NCI-H1436 treated with DMSO at 0.1 percent for 48 hours (cell line): ENCODE results near the gene MAN2B1.
"Not testable (repeated sequence)": the region's sequence is repeated elsewhere in the genome, so short reads cannot be mapped to it uniquely, and the experiment has no call there.

ENCODE experiments used
- DNase-seq: peaks from one replicate; lab custom pipeline; 2025; lab: John Stamatoyannopoulos, UW

Gene MAN2B1

DNA sequence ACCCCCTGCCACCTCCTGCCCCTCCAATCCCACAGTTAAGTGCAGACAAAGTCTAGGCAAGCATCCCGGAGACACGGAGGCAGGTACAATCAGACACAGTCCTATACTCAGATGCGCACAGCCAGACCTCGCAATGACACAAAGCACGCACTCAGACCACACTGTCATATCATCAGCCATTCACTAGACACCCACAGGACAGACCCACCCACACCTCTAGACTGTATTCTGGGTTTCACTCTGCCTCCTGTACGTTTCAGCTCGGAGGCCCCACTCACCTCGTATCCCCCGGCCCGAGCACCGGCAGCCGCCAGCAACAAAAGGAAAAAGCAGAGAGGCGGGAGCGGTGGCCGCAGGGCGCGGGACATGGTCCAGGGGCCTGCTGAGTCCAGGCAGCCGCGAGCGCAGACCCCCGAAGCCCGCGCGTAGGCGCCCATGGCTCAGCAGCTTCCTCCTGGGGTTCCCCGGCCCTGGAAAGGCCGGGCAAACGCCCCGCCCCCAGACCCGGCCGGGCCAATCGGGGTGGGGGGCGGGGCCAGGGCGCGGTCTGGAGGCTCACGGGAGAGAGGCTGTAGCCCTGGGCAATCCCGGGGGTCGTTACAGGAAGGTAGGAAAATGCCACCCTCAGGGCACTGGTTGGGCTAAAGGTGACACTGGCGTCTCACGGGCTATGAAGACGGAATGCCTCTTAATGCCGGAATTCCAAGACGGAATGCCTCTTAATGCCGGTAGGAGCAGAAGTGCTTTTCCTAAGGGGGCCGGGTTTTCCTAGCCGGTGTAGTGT, at the start of gene MAN2B1, which contains the start of gene WDR83:
Gene MAN2B1 (minus strand): TSS at position 478 of the 784 bp plus-strand sequence. CDS start 41 bp downstream, at position 437.
Gene WDR83 (plus strand): TSS at position 543 of the 784 bp plus-strand sequence. CDS start 2,984 bp downstream, outside the sequence.
- no peak for DNase-seq

DNA sequence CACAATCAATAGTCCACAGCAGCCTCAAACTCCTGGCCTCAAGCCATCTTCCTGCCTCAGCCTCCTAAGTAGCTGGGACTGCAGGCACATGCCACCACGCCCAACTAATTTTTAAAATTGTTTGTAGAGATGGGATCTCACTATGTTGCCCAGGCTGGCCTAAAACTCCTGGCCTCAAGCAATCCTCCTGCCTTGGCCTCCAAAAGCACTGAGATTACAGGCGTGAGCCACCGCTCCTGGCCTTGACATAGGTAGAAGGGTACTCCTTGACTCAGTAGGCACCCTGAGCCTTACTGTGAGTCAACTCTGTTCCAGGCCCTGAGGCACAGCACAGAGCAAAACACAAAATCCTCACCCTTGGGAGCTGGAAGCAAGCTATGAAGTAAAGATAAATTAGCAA, 49.4 kb upstream of the MAN2B1 start:
- DNase-seq: no peak

DNA sequence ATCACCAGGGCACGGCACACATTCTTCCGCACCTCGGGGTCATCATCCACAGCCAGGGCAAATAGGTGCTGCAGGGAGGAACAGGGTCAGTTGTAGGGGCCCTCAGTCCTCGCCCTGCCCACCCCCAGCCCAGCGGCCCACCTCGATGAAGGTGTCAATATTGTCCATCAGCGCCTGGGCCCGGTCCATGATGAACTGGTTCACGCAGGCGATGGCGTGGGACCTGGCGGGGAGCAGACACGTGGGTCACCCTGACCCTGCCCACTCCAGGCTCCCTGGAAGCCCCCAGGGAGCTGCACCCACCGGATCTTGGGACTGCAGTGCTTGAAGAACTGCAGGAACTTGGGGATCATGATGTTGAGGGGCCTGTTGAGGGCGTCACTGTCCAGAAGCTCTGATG, 48.6 kb upstream of the MAN2B1 start:
- no peak for DNase-seq

- DNase-seq: not testable (repeated sequence)
Measured at GRCh38 chr19:12713304-12713703, 46.8 kb upstream of the MAN2B1 start.

- DNase-seq: not testable (repeated sequence)
Measured at GRCh38 chr19:12712077-12712476, 45.5 kb upstream of the MAN2B1 start.

- DNase-seq: no peak
Measured at GRCh38 chr19:12711187-12711586, 44.6 kb upstream of the MAN2B1 start.

DNA sequence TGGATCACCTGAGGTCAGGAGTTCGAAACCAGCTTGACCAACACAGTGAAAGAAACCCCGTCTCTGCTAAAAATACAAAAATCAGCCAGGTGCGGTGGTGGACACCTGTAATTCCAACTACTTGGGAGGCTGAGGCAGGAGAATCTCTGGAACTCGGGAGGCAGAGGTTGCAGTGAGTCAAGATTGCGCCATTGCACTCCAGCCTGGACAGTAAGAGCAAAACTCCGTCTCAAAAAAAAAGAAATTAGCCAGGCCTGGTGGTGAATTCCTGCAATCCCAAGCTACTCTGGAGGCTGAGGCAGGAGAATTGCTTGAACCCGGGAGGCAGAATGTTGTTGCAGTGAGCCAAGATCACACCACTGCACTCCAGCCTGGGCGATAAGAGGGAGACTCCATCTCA, 42.1 kb upstream of the MAN2B1 start:
- no peak for DNase-seq

GRCh38 chr19:12706332-12706718, 39.8 kb upstream of the MAN2B1 start:
- no peak for DNase-seq

GRCh38 chr19:12705654-12706331, 39.3 kb upstream of the MAN2B1 start:
- DNase-seq: no peak

DNA sequence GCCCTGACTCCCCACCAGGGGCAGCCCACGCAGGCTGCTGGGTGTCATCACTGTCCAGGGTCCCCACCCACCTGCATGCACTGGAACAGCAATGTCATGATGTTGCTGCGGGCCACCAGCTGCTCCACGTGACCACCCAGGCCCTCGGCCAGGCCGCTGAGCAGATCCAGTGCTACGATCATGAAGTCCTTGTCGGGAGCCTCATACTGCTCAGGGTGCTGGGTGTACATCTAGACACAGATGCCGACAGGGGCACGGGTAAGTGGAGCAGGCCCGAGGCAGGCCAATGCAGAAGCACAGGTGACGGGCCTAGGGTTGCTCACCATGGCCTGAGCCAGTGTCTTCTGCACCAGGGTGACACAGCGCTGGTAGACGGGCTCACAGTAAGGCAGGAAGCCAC, 38.6 kb upstream of the MAN2B1 start:
- DNase-seq: no peak

- DNase-seq: peak; percentile 1
Measured at GRCh38 chr19:12703046-12703445, 36.5 kb upstream of the MAN2B1 start.

GRCh38 chr19:12701596-12702282, 35.2 kb upstream of the MAN2B1 start:
- no peak for DNase-seq

DNA sequence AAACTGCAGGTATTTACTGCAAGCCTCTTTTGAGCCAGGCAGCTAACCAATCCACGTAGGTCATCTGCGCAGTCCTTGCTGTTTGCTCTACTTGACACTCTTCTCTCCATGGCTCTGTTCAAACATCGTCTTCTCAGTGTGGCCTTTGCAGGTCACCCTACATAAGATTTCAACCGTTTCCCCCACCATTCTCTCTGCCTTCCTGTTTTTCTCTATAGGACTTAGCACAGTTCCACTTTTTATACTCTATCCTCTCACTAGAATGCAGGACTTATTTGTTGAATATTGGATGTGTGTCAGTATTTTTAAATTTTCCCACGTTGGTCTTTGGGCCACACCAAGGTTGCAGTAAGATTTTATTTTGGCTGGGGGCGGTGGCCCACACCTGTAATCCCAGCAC, 31.6 kb upstream of the MAN2B1 start:
- DNase-seq: no peak

- not testable (repeated sequence) for DNase-seq
Measured at GRCh38 chr19:12697425-12697824, 30.9 kb upstream of the MAN2B1 start.

DNA sequence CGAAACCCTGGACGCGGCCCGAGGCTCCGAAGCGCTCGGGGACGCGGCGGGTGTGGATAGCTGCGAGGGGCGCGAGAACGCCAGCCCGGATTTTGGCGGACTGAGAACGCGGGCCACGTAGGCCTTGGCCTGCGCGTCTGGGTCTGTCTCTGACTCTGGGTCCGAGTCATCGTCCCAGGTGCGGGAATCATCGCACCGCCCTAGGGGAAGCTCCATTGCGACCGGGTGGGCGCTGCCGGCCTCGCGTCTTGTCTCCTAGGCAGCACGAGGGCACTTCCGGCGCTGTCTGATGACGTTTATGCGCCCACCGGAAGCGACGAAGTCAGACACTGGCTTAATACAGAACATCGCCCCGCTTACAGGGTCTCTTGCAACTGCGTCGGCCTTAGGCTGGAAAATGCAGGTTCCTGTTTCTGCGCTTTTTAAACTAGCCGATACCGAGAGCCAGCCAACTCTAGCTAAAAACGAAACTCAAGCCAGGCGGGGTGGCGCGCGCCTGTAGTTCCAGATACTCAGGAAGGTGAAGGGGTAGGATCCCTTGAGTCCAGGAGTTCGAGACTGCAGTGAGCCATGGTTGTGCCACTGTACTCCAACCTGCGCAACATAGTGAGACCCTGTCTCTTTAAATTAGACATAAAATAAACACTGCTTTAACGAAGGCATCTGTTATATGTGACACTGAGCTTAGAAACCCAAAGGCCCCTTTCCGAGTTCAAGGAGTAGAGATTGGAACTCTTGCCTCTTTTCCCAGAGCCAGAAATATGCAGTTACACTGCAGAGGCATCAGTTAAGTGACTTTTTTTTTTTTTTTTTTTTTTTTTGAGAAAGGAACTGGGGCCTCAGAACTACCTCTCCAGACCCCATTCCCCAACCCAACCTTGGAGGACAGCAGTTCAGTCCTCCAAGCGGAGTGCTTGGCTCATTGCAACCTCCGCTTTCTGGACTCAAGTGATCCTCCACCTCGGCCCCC, 30.1 kb upstream of the MAN2B1 start, which contains the start of gene FBXW9:
Gene FBXW9 (minus strand): TSS at position 266 of the 970 bp plus-strand sequence. CDS start 50 bp downstream, at position 216.
- peak; percentile 45 for DNase-seq

- DNase-seq: no peak
Measured at GRCh38 chr19:12695997-12696365, 29.4 kb upstream of the MAN2B1 start.

- no peak for DNase-seq
Measured at GRCh38 chr19:12695514-12695913, 29.0 kb upstream of the MAN2B1 start.

GRCh38 chr19:12695096-12695495, 28.6 kb upstream of the MAN2B1 start:
- DNase-seq: no peak

DNA sequence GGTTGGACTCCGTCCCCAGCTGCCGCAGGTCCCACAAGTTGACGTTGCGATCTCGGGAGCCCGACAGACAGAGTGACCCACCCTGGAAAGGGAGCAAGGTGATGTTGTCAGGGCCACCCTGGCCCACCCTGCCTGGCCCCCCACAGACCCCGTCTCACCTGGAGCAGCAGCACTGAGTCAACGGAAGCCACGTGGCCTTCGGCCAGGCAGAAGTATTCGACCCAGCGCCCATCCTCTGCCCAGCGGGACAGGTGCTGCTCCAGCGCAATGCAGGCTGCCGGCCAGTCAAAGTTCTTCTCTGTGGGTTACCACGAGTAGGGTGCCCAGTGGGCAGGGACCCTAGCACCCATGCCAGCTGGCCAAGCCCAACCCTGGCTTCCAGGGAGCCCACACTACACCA, 28.1 kb upstream of the MAN2B1 start:
- DNase-seq: no peak

GRCh38 chr19:12692960-12693359, 26.4 kb upstream of the MAN2B1 start:
- no peak for DNase-seq

DNA sequence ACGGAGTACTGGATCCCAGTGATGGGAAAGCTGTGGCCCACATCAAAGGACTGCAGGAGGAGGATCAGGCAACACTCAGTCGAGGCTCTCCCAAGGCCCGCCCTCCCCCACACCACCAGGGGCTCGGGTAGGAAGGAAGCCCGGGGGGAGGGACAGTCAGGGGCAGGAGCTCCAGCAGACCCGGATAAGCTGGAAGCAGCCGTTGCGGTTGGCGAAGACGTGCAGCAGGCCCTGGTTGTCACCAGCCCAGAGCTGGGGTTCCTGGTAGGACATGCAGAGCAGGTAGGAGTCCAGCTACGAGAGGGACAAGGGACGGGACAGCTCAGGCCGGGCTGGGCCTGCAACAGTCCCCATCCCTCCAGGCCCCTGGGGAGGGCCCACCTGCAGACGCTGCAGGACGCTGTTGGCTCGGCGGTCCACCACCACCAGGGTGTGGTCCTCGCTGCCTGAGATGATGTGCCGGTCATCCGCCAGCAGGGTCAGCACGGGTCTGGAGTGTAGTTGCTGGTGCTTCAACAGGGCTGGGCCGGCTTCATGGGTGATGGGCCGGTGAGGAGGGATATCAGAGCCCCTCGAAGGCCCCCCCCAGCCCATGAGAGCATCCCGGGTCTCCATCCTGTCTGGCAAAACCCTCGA, 23.2 kb upstream of the MAN2B1 start:
- no peak for DNase-seq
